ENCODE results near the gene CCL4. TPM values are rescaled to one million over a fixed set of nuclear protein-coding genes. Genes with fewer than 3 reads are reported as not detected.
"Not testable (repeated sequence)": the region's sequence is repeated elsewhere in the genome, so short reads cannot be mapped to it uniquely, and the experiment has no call there.

Gene CCL4
- total and polyA plus RNA-seq, 4 experiments from 2014 or later: 1.1 to 1.3 (median 1.2) TPM

DNA sequence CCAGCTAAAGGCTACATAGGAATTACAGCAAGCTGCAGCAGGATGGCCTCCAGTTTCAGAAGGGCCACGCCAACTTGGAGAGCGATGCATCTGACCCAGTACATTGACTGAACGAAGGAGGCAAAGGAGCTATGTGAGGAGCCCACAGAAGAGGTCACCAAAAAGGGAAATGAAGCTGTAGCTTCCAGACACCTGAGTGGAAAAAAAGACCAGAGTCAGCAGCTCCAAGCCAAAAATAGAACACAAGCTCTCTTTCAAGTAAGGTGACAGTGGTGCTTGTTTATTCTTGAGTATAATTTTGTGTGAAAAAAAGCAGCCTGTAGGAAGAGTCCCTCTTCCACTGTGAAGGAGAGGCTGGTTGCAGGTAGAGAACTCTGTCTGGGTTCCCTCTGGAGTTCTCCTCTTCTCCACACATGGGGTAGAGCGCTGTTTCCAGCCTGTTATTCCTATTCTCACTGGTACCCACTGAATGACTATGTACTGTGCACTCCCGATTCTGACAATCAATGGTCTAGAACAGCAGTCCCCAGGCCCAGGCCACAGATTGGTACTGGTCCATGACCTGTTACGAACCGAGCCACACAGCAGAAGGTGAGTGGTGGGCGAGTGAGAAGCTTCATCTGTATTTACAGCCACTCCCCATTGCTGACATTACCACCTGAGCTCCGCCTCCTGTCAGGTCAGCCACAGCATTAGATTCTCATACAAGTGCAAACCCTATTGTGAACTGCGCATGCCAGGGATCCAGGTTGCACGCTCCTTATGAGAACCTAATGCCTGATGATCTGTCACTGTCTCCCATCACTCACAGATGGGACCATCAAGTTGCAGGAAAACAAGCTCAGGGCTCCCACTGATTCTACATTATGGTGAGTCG lies 15.1 kb downstream of the CCL4 start:
- Histone ChIP-seq H3K27ac (ENCODE audit: low read depth, low read length) (no peak overlapping the region), H3K4me3 (ENCODE audit: low read length in 2 of 2) (no peak overlapping the region), H3K4me1 (ENCODE audit: insufficient read depth, low read length) (no peaks in the 10 kb centered on the region), H3K27me3 (ENCODE audit: insufficient read depth, low read length) (no peaks in the 10 kb centered on the region), H3K9me3 (ENCODE audit: control insufficient read depth in 1 of 2, low read length in 2 of 2) (no peaks in the 10 kb centered on the region), H3K36me3 (ENCODE audit: insufficient read depth, low read length) (no peaks in the 10 kb centered on the region)
- no peak overlapping the region for H3K4me3 Mint-ChIP-seq
- H3K27ac Mint-ChIP-seq: no peak overlapping the region
- no peaks in the 10 kb centered on the region for H3K4me1 Mint-ChIP-seq
- H3K36me3 Mint-ChIP-seq: no peaks in the 10 kb centered on the region
- ChIA-PET POLR2A (ENCODE audit: partially characterized antibody) (no interaction called here), CTCF (ENCODE audit: partially characterized antibody) (interaction anchor here (1.4 kb wide), 1 partner anchor 30 kb away, joined by 3 read pairs; no protein-coding TSS in a partner anchor)
- no peaks in the 10 kb centered on the region for H3K9me3 Mint-ChIP-seq
- intact Hi-C loops (cut with micrococcal nuclease): loop anchor here (10.0 kb wide), 1 partner anchor 66 kb away; no protein-coding TSS in a partner anchor
- H3K27me3 Mint-ChIP-seq: peaks cover 3 to 7% of the 10 kb centered on the region in 2 donors
- DNase-seq: no peak

- Mint-ChIP-seq H3K36me3 (no peaks in the 10 kb centered on the region), H3K9me3 (peaks cover 0 to 3% (median 0%) of the 10 kb centered on the region in 8 donors), H3K4me3 (no peak overlapping the region), H3K27me3 (peaks cover 3 to 8% of the 10 kb centered on the region in 2 donors), H3K27ac (no peak overlapping the region), H3K4me1 (no peaks in the 10 kb centered on the region)
- peaks cover 0 to 3% of the 10 kb centered on the region in 2 donors for H3K9me3 ChIP-seq (ENCODE audit: control insufficient read depth in 1 of 2, low read length in 2 of 2)
- DNase-seq: no peak
- no peak overlapping the region for H3K4me3 ChIP-seq (ENCODE audit: low read length in 2 of 2)
- CTCF ChIA-PET (ENCODE audit: partially characterized antibody): no interaction called here
- no peaks in the 10 kb centered on the region for H3K36me3 ChIP-seq (ENCODE audit: insufficient read depth, low read length)
- no peaks in the 10 kb centered on the region for H3K4me1 ChIP-seq (ENCODE audit: insufficient read depth, low read length)
- POLR2A ChIA-PET (ENCODE audit: partially characterized antibody): no interaction called here
- no peak overlapping the region for H3K27ac ChIP-seq (ENCODE audit: low read depth, low read length)
- intact Hi-C loops (cut with micrococcal nuclease): no loop called here
- no peaks in the 10 kb centered on the region for H3K27me3 ChIP-seq (ENCODE audit: insufficient read depth, low read length)
These were observed 16.6 kb downstream of the CCL4 start for GRCh38 chr17:36120221-36120620.

GRCh38 chr17:36121099-36121498 lies 17.5 kb downstream of the CCL4 start:
- H3K27me3 ChIP-seq (ENCODE audit: insufficient read depth, low read length); DNase-seq; POLR2A ChIA-PET (ENCODE audit: partially characterized antibody); H3K4me1 Mint-ChIP-seq; H3K4me3 Mint-ChIP-seq; intact Hi-C loops (cut with micrococcal nuclease); H3K4me1 ChIP-seq (ENCODE audit: insufficient read depth, low read length); CTCF ChIA-PET (ENCODE audit: partially characterized antibody); H3K27ac ChIP-seq (ENCODE audit: low read depth, low read length); H3K4me3 ChIP-seq (ENCODE audit: low read length in 2 of 2); H3K27me3 Mint-ChIP-seq; H3K36me3 Mint-ChIP-seq; H3K27ac Mint-ChIP-seq; H3K36me3 ChIP-seq (ENCODE audit: insufficient read depth, low read length); H3K9me3 ChIP-seq (ENCODE audit: control insufficient read depth in 1 of 2, low read length in 2 of 2): not testable (repeated sequence)
- peaks cover 0 to 12% (median 6%) of the 10 kb centered on the region in 8 donors for H3K9me3 Mint-ChIP-seq

- Mint-ChIP-seq H3K36me3 (peaks cover 1 to 6% of the 10 kb centered on the region in 2 donors), H3K4me3 (no peak overlapping the region), H3K9me3 (peaks cover 0 to 24% (median 13%) of the 10 kb centered on the region in 8 donors), H3K4me1 (peaks cover 0 to 9% (median 0%) of the 10 kb centered on the region in 4 donors), H3K27ac (no peak overlapping the region), H3K27me3 (peaks cover 3 to 8% of the 10 kb centered on the region in 2 donors)
- H3K4me3 ChIP-seq (ENCODE audit: low read length in 2 of 2): no peak overlapping the region
- H3K9me3 ChIP-seq (ENCODE audit: control insufficient read depth in 1 of 2, low read length in 2 of 2): peaks cover 0 to 7% of the 10 kb centered on the region in 2 donors
- POLR2A ChIA-PET (ENCODE audit: partially characterized antibody): no interaction called here
- CTCF ChIA-PET (ENCODE audit: partially characterized antibody): no interaction called here
- H3K4me1 ChIP-seq (ENCODE audit: insufficient read depth, low read length): no peaks in the 10 kb centered on the region
- no peaks in the 10 kb centered on the region for H3K27me3 ChIP-seq (ENCODE audit: insufficient read depth, low read length)
- H3K36me3 ChIP-seq (ENCODE audit: insufficient read depth, low read length): no peaks in the 10 kb centered on the region
- intact Hi-C loops (cut with micrococcal nuclease): no loop called here
- no peak for DNase-seq
- no peak overlapping the region for H3K27ac ChIP-seq (ENCODE audit: low read depth, low read length)
These were observed 19.8 kb downstream of the CCL4 start for GRCh38 chr17:36123431-36123830.

- H3K4me3 ChIP-seq (ENCODE audit: low read length in 2 of 2): no peak overlapping the region
- intact Hi-C loops (cut with micrococcal nuclease): no loop called here
- H3K4me1 ChIP-seq (ENCODE audit: insufficient read depth, low read length): no peaks in the 10 kb centered on the region
- Mint-ChIP-seq H3K4me3 (no peak overlapping the region), H3K9me3 (peaks cover 0 to 24% (median 13%) of the 10 kb centered on the region in 8 donors), H3K36me3 (peaks cover 1 to 6% of the 10 kb centered on the region in 2 donors), H3K4me1 (peaks cover 0 to 9% (median 0%) of the 10 kb centered on the region in 4 donors), H3K27me3 (peaks cover 3 to 11% of the 10 kb centered on the region in 2 donors), H3K27ac (no peak overlapping the region)
- ChIA-PET POLR2A (ENCODE audit: partially characterized antibody) (no interaction called here), CTCF (ENCODE audit: partially characterized antibody) (interaction anchor here (0.8 to 1.3 kb wide), 2 partner anchors 24 to 150 kb away, joined by 3 to 5 read pairs; no protein-coding TSS in a partner anchor)
- no peak overlapping the region for H3K27ac ChIP-seq (ENCODE audit: low read depth, low read length)
- H3K36me3 ChIP-seq (ENCODE audit: insufficient read depth, low read length): no peaks in the 10 kb centered on the region
- DNase-seq: no peak
- H3K9me3 ChIP-seq (ENCODE audit: control insufficient read depth in 1 of 2, low read length in 2 of 2): peaks cover 0 to 7% of the 10 kb centered on the region in 2 donors
- H3K27me3 ChIP-seq (ENCODE audit: insufficient read depth, low read length): no peaks in the 10 kb centered on the region
These were observed 21.5 kb downstream of the CCL4 start for GRCh38 chr17:36124879-36125824.

- H3K27ac ChIP-seq (ENCODE audit: low read depth, low read length): no peak overlapping the region
- H3K36me3 ChIP-seq (ENCODE audit: insufficient read depth, low read length): no peaks in the 10 kb centered on the region
- peaks cover 0 to 24% (median 13%) of the 10 kb centered on the region in 8 donors for H3K9me3 Mint-ChIP-seq
- ChIA-PET POLR2A (ENCODE audit: partially characterized antibody) (no interaction called here), CTCF (ENCODE audit: partially characterized antibody) (no interaction called here)
- peaks cover 1 to 6% of the 10 kb centered on the region in 2 donors for H3K36me3 Mint-ChIP-seq
- peak overlapping the region in 1 of 8 donors; percentile 43 for H3K4me3 Mint-ChIP-seq
- peak overlapping the region in 1 of 7 donors; percentile 32 for H3K27ac Mint-ChIP-seq
- peaks cover 0 to 7% of the 10 kb centered on the region in 2 donors for H3K9me3 ChIP-seq (ENCODE audit: control insufficient read depth in 1 of 2, low read length in 2 of 2)
- intact Hi-C loops (cut with micrococcal nuclease): no loop called here
- no peaks in the 10 kb centered on the region for H3K4me1 ChIP-seq (ENCODE audit: insufficient read depth, low read length)
- H3K4me3 ChIP-seq (ENCODE audit: low read length in 2 of 2): no peak overlapping the region
- H3K4me1 Mint-ChIP-seq: peaks cover 0 to 9% (median 0%) of the 10 kb centered on the region in 4 donors
- no peaks in the 10 kb centered on the region for H3K27me3 ChIP-seq (ENCODE audit: insufficient read depth, low read length)
- peaks cover 3 to 4% of the 10 kb centered on the region in 2 donors for H3K27me3 Mint-ChIP-seq
- DNase-seq: no peak
These were observed 23.7 kb downstream of the CCL4 start for GRCh38 chr17:36127199-36127893.
